H1 (cell line): ENCODE results near the gene GULP1. TPM values are rescaled to one million over a fixed set of nuclear protein-coding genes. Genes with fewer than 3 reads are reported as not detected.

Experiments used
- CTCF ChIA-PET: fragments of 300-600 bp; sonication (Branson Sonifier 250); formaldehyde crosslinking; loops from one replicate; lab custom pipeline; 2021; ENCODE audit not compliant: partially characterized antibody; lab: Charles Lee
- POLR2A ChIA-PET: fragments of 300-600 bp; sonication (Branson Sonifier 250); formaldehyde crosslinking; loops from one replicate; lab custom pipeline; 2021; ENCODE audit warnings: inconsistent platforms; ENCODE audit not compliant: partially characterized antibody; lab: Charles Lee
- DNase-seq, 2 experiments: peaks; one replicate each; pipeline versions ENCODE4 v3.0.0 to v3.0.0-alpha.2; 2010 to 2022; ENCODE audit warnings: low spot score in 2 of 2, low read depth in 1 of 2, mixed read lengths in 1 of 2
- FAIRE-seq: peaks from 2 replicates; lab custom pipeline; 2011; peaks lifted over from hg19 to GRCh38; lab: Jason Lieb, UNC
- H2AFZ ChIP-seq: 2 replicates; pipeline ENCODE4 v1.8.1; 2012; ENCODE audit warnings: low read length, inconsistent platforms
- H2AK5ac ChIP-seq: 2 replicates; pipeline ENCODE4 v1.6.1; 2013; ENCODE audit warnings: low read depth, low read length
- H2BK120ac ChIP-seq: replicated peaks from 2 replicates; pipeline ENCODE3; 2013; ENCODE audit warnings: low read depth, low read length, inconsistent platforms
- H2BK12ac ChIP-seq: 2 replicates; pipeline ENCODE4 v1.6.1; 2013; ENCODE audit warnings: low read depth, low read length
- H2BK15ac ChIP-seq: 2 replicates; pipeline ENCODE4 v1.6.1; 2013; ENCODE audit warnings: low read length
- H2BK20ac ChIP-seq: 2 replicates; pipeline ENCODE4 v1.6.1; 2013; ENCODE audit warnings: low read length
- H2BK5ac ChIP-seq: 2 replicates; pipeline ENCODE4 v1.6.1; 2013; ENCODE audit warnings: low read depth, low read length
- H3K14ac ChIP-seq: 2 replicates; pipeline ENCODE4 v1.6.1; 2013; ENCODE audit warnings: inconsistent platforms; ENCODE audit not compliant: insufficient read length
- H3K18ac ChIP-seq: 2 replicates; pipeline ENCODE4 v1.6.1; 2013; ENCODE audit warnings: low read length; ENCODE audit errors: extremely low read depth
- H3K23ac ChIP-seq: 2 replicates; pipeline ENCODE4 v1.6.1; 2013; ENCODE audit warnings: inconsistent platforms; ENCODE audit not compliant: insufficient read length
- H3K23me2 ChIP-seq: 2 replicates; pipeline ENCODE4 v1.6.1; 2013; ENCODE audit warnings: low read depth, low read length
- H3K27ac ChIP-seq: 2 replicates; pipeline ENCODE4 v1.6.1; 2011; ENCODE audit warnings: low read depth, low read length, inconsistent platforms
- H3K27me3 ChIP-seq, 4 experiments: replicated peaks in 1 of 4; 1 replicate in 1 of 4; 2 replicates in 3 of 4; pipeline versions ENCODE4 v1.6.1 to v1.8.1; 2011 to 2013; ENCODE audit warnings: low read length in 3 of 4, mild to moderate bottlenecking in 3 of 4, inconsistent platforms in 2 of 4, mixed read lengths in 2 of 4, moderate library complexity in 1 of 4; ENCODE audit not compliant: control insufficient read depth in 3 of 4, insufficient read depth in 3 of 4; ENCODE audit errors: extremely low read depth in 1 of 4
- H3K36me3 ChIP-seq, 4 experiments: 2 replicates each; pipeline versions ENCODE4 v1.6.1 to v1.8.1; 2011 to 2013; ENCODE audit warnings: mild to moderate bottlenecking in 4 of 4, low read length in 3 of 4, moderate library complexity in 2 of 4, control low read depth in 1 of 4, inconsistent platforms in 1 of 4; ENCODE audit not compliant: insufficient read depth in 4 of 4, control insufficient read depth in 2 of 4
- H3K4ac ChIP-seq: replicated peaks from 2 replicates; pipeline ENCODE3; 2013; ENCODE audit warnings: low read length, low read depth, mixed read lengths, inconsistent platforms; ENCODE audit not compliant: insufficient read length
- H3K4me1 ChIP-seq, 4 experiments: replicated peaks in 1 of 4; 1 replicate in 1 of 4; 2 replicates in 3 of 4; pipeline versions ENCODE4 v1.6.1 to v1.8.1; 2011 to 2013; ENCODE audit warnings: low read length in 3 of 4, inconsistent platforms in 2 of 4, mixed read lengths in 1 of 4; ENCODE audit not compliant: insufficient read depth in 4 of 4, control insufficient read depth in 3 of 4
- H3K4me2 ChIP-seq, 2 experiments: 2 replicates each; pipeline versions ENCODE4 v1.6.1 to v1.8.1; 2011 to 2013; ENCODE audit warnings: low read depth in 2 of 2, low read length in 2 of 2, control low read depth in 1 of 2, inconsistent platforms in 1 of 2, mild to moderate bottlenecking in 1 of 2; ENCODE audit not compliant: insufficient read depth in 1 of 2
- H3K4me3 ChIP-seq, 4 experiments: fragments of 200-600, 300-600 bp in 1 of 4; sonication (generic), shearing (Covaris generic), sonication (Bioruptor Twin) in 1 of 4; 2 replicates each; pipeline versions ENCODE4 v1.5.1 to v1.8.1; 2011 to 2016; ENCODE audit warnings: low read length in 4 of 4, low read depth in 3 of 4, control low read depth in 2 of 4, inconsistent platforms in 2 of 4, mild to moderate bottlenecking in 2 of 4, mixed read lengths in 1 of 4, moderate library complexity in 1 of 4; ENCODE audit not compliant: insufficient read depth in 2 of 4; ENCODE audit errors: extremely low read depth in 1 of 4
- H3K56ac ChIP-seq: replicated peaks from 2 replicates; pipeline ENCODE3; 2013; ENCODE audit warnings: low read depth, mild to moderate bottlenecking, mixed read lengths, low read length, inconsistent platforms; ENCODE audit not compliant: insufficient read length
- H3K79me1 ChIP-seq: 2 replicates; pipeline ENCODE4 v1.6.1; 2013; ENCODE audit warnings: low read depth, low read length, control low read depth
- H3K79me2 ChIP-seq, 2 experiments: 2 replicates each; pipeline versions ENCODE4 v1.6.1 to v1.8.1; 2012 to 2013; ENCODE audit warnings: low read length in 2 of 2, mild to moderate bottlenecking in 2 of 2, inconsistent platforms in 1 of 2; ENCODE audit not compliant: insufficient read depth in 2 of 2, control insufficient read depth in 1 of 2
- H3K9ac ChIP-seq, 4 experiments: replicated peaks in 1 of 4; 1 replicate in 1 of 4; 2 replicates in 3 of 4; pipeline versions ENCODE4 v1.6.1 to v1.8.1; 2011 to 2013; ENCODE audit warnings: low read depth in 3 of 4, low read length in 3 of 4, control low read depth in 2 of 4, mild to moderate bottlenecking in 2 of 4, moderate library complexity in 2 of 4, inconsistent platforms in 1 of 4; ENCODE audit errors: extremely low read depth in 1 of 4
- H3K9me3 ChIP-seq, 2 experiments: 2 replicates each; pipeline versions ENCODE4 v1.6.1 to v1.8.1; 2012 to 2013; ENCODE audit warnings: mild to moderate bottlenecking in 2 of 2, moderate library complexity in 2 of 2, control low read depth in 1 of 2, inconsistent platforms in 1 of 2, low read depth in 1 of 2, low read length in 1 of 2, mixed read lengths in 1 of 2; ENCODE audit not compliant: insufficient read depth in 2 of 2
- H4K20me1 ChIP-seq, 2 experiments: replicated peaks in 1 of 2; 2 replicates each; pipeline versions ENCODE3 to v1.8.1; 2011 to 2013; ENCODE audit warnings: inconsistent platforms in 2 of 2, low read length in 2 of 2, mild to moderate bottlenecking in 1 of 2; ENCODE audit not compliant: insufficient read depth in 2 of 2, control insufficient read depth in 1 of 2
- H4K5ac ChIP-seq: 2 replicates; pipeline ENCODE4 v1.6.1; 2013; ENCODE audit warnings: low read length, low read depth, mixed read lengths, inconsistent platforms; ENCODE audit not compliant: insufficient read length
- H4K8ac ChIP-seq: 2 replicates; pipeline ENCODE4 v1.8.0; 2013; ENCODE audit warnings: mild to moderate bottlenecking, moderate library complexity, low read length, inconsistent platforms; ENCODE audit not compliant: insufficient read depth; ENCODE audit errors: extremely low read depth
- H4K91ac ChIP-seq: replicated peaks from 2 replicates; pipeline ENCODE3; 2013; ENCODE audit warnings: low read length, mixed read lengths, inconsistent platforms; ENCODE audit not compliant: insufficient read length
- BCL11A ChIP-seq, 2 experiments: IDR thresholded peaks; one replicate each; pipeline ENCODE4 v1.6.1; 2011; ENCODE audit warnings: low read depth in 2 of 2, low read length in 2 of 2, mild to moderate bottlenecking in 2 of 2
- CREB1 ChIP-seq: IDR thresholded peaks from 2 replicates; pipeline ENCODE4 v1.6.1; 2012; ENCODE audit warnings: inconsistent platforms
- RBBP5 ChIP-seq: IDR thresholded peaks from 2 replicates; pipeline ENCODE4 v1.7.1; 2012; ENCODE audit warnings: low read depth, mild to moderate bottlenecking, inconsistent platforms, low read length, moderate library complexity, borderline replicate concordance
- SP1 ChIP-seq: IDR thresholded peaks from 2 replicates; pipeline ENCODE4 v1.6.1; 2011; ENCODE audit warnings: low read depth, low read length
- polyA plus RNA-seq, 7 experiments: library from polyadenylated mRNA; depleted of rRNA in 3 of 7; stranded (reverse) in 5 of 7; unstranded in 2 of 7; fragments of >200 nt in 5 of 7; fragments of 200-250 nt in 2 of 7; gene quantifications; 1 replicate in 5 of 7; 2 replicates in 1 of 7; 4 replicates in 1 of 7; pipeline versions ENCODE4 v1.2.1 to v1.2.3, GENCODE V29; 2011 to 2013; ENCODE audit warnings: missing spikeins in 2 of 7, mixed read lengths in 2 of 7
- total RNA-seq: library from RNA; stranded (reverse); fragmentation: NEBNext Ultra II Directional; extraction: Animal tissue kit (Norgen Biotek cat#: 25700); gene quantifications from 2 replicates; pipeline ENCODE4 v1.2.1, GENCODE V29; 2021

Gene GULP1
- total and polyA plus RNA-seq, 2 of the 8 experiments (the other 6 are each of a cell fraction or from before 2014, with no cell fraction given) = 69.7 to 139 TPM

GRCh38 chr2:188365058-188365641 lies 73.5 kb downstream of the GULP1 start:
- no peak overlapping the region; the same call in 1 of the 2 replicates for H2BK15ac ChIP-seq
- CTCF ChIA-PET = interaction anchor here (0.7 to 1.6 kb wide), 6 partner anchors 10 to 394 kb away, joined by 3 to 5 read pairs (median 4); partner anchors contain the start of gene GULP1
- no peak overlapping the region for H3K56ac ChIP-seq
- peaks cover 0 to 19% (median 4%) of the 10 kb centered on the region in 4 experiments; a peak in 4 of 7 replicates for H3K4me1 ChIP-seq
- H3K14ac ChIP-seq = no peak overlapping the region
- H3K23me2 ChIP-seq = no peaks in the 10 kb centered on the region
- no peak overlapping the region for H2AFZ ChIP-seq
- H2BK12ac ChIP-seq = no peak overlapping the region
- no peak overlapping the region for H3K9ac ChIP-seq
- no peak overlapping the region for H3K18ac ChIP-seq
- no peak overlapping the region for H3K4me3 ChIP-seq
- POLR2A ChIA-PET = no interaction called here
- no peak overlapping the region for H2BK20ac ChIP-seq
- no peak overlapping the region for H3K27ac ChIP-seq
- no peak overlapping the region for H3K23ac ChIP-seq
- TF ChIP-seq CREB1 = no peak
- no peak for TF ChIP-seq RBBP5
- no peak for TF ChIP-seq SP1
- TF ChIP-seq BCL11A (IDR thresholded peaks at IDR 0.05; ENCODE audit: low read depth in 2 of 2, low read length in 2 of 2) = no peak
- H4K5ac ChIP-seq = no peak overlapping the region
- DNase-seq (no peak), FAIRE-seq (no peak)
- H2BK120ac ChIP-seq = no peak overlapping the region
- peaks cover 11% of the 10 kb centered on the region for H3K79me1 ChIP-seq
- no peaks in the 10 kb centered on the region for H3K27me3 ChIP-seq
- no peak overlapping the region for H3K4ac ChIP-seq
- H4K20me1 ChIP-seq = peaks cover 3 to 8% of the 10 kb centered on the region in 2 experiments
- no peaks in the 10 kb centered on the region for H3K9me3 ChIP-seq
- H3K4me2 ChIP-seq = no peak overlapping the region
- H3K36me3 ChIP-seq = no peaks in the 10 kb centered on the region
- no peak overlapping the region for H2AK5ac ChIP-seq
- H3K79me2 ChIP-seq = peaks cover 10 to 93% of the 10 kb centered on the region in 2 experiments
- no peak overlapping the region for H4K91ac ChIP-seq
- H2BK5ac ChIP-seq = no peak overlapping the region
- H4K8ac ChIP-seq = no peak overlapping the region
